Measurements from ENCODE around the gene TUBE1.
"Not testable (repeated sequence)": the region's sequence is repeated elsewhere in the genome, so short reads cannot be mapped to it uniquely, and the experiment has no call there.

Gene TUBE1

DNA sequence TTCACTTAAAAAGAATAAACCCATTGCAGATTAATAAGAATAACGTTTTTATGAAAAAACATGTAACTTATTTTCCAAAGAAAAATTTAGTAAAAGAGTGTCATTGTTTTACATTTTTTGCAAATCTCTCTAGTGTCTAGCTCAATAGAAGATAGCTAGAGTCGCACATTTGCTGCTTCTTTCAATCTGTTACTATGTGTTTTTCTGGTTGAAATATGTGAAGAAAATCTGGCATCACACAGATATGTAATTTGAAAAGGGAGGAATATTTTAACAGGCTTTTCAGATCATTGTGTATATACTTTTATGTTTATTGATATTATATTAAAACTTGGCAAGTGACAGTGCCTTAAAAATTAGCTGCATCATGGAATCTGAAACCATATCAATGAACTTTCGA lies 24.3 kb downstream of the TUBE1 start:
- DNase-seq (ENCODE audit: low read depth in 2 of 2) = no peak

DNA sequence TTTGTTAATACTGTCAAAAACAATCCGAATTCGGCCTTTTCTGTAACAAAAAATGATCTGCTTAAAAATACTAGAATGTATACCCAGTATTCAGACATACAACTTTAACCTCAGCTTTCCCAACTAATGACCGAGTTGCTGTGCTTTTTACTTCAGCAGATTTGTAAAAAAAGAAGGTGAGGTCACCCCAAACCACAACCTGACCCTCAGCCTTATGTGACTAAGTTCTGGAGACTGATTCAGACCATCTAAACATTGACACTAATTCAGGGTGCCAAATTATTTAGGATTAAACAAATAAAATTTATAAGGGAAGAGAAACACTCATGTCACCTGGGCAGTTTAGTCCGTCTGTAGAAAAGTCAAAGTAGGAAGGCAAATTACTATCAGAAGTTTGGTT lies 25.7 kb downstream of the TUBE1 start:
- no peak for DNase-seq (ENCODE audit: low read depth in 2 of 2)

DNA sequence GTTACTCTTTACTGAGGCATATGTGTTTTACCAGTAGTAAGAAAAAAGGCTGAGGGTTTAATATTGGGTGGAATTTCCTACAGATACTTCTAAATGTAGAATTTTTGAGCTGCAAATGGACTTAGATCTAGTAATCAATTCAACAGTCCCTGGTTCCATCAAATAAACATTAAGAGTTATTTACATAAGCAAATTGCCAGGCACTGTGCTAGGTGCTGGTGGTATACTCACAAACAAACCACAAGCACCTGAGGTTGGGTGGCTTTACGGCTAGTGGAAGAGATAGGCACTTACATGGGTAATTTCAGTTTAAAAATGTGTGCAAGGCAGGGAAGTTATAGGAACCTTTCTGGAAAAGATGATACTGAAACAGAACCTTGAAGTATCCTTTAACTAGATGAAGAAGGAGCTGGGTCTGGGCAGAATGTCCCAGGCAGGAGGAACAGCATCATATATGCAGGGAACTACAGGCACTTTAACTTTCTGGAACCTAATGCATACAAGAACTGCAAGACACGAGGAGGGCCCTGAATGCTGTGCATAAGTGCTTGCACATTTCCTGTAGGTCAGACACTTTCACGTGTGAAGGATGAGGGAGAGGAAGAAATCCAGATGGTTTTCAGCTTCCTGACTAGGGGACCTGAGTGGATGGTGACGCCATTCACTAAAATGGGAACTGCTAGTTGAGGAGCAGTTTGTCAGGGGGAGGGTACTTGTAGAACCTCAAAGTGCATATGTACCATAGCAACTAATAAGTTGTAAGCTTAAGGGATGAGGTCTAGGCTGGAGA lies 28.8 kb downstream of the TUBE1 start:
- no peak for DNase-seq (ENCODE audit: low read depth in 2 of 2)

DNA sequence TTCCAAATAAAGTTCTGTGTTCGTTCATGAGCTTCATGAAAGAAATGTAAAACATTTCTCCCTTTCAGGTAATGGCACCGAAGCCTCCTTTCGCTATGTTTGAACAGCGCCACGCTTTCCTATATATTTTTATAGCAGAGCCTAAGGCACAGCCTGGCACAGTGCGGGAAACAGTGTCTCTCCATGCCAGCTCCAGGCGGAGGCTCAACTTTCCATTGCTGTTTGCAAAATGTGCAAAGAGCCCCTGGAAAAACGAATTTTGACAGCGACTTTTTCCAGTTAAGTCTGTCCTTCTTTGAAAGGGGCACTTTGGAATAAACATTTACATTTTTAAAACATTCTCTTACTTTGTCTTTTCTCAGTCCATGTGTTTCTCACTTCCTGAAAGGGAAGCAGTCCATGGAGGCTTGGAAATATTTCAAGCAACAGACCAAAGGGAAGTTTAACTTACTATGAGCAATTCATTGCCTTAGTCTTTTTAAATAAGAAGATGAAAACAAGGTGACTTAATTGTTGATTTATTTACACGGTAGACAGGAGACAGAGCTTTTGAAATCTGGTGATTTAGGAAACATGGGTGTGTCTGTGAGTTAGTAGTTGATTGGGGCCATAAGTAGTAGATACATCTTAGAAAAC lies 32.6 kb downstream of the TUBE1 start:
- no peak for DNase-seq (ENCODE audit: low read depth in 2 of 2)

- no peak for DNase-seq (ENCODE audit: low read depth in 2 of 2)
Measured at GRCh38 chr6:112054001-112054400, 33.3 kb downstream of the TUBE1 start, which contains the start of gene CCN6. Gene CCN6, plus strand, starts transcription at chr6:112054104. Its CDS starts 254 bp downstream, at chr6:112054358.

DNA sequence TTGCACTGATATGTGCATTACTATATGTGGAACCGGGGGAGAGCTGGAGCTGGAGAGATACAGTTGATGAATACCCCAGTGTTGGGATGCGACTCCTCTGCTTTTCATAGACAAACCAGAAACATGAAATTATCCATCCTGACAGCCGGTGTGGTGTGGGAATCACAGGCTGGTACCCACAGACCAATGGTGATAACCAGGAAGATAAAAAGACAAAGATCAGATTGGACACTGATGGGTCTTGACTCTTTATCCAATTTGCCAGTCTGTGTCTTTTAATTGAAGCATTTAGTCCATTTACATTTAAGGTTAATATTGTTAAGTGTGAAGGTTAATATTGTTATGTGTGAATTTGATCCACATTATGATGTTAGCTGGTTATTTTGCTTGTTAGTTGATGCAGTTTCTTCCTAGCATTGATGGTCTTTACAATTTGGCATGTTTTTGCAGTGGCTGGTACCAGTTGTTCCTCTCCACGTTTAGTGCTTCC lies 36.0 kb downstream of the TUBE1 start:
- DNase-seq (ENCODE audit: low read depth in 2 of 2) = not testable (repeated sequence)

GRCh38 chr6:112050429-112050828 lies 36.9 kb downstream of the TUBE1 start:
- no peak for DNase-seq (ENCODE audit: low read depth in 2 of 2)

DNA sequence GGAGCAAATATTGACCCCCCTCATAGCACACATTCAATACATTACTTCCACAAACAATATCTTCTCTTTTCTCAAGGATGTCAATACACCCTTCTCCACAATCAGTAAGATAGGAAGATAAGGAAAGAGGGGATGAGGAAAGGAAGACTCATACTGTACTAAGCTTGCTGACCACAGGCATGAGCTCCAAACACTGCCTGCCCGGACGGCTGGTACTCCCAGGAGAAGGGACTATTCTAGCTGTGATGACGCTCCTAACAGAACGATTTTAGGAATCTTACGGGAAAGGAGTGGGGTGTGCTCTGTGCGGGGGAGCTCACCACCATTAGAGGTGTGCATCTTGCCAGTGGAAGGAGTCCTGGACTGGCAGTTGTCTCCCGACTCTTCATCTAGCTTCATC lies 37.3 kb downstream of the TUBE1 start:
- DNase-seq (ENCODE audit: low read depth in 2 of 2) = no peak

DNA sequence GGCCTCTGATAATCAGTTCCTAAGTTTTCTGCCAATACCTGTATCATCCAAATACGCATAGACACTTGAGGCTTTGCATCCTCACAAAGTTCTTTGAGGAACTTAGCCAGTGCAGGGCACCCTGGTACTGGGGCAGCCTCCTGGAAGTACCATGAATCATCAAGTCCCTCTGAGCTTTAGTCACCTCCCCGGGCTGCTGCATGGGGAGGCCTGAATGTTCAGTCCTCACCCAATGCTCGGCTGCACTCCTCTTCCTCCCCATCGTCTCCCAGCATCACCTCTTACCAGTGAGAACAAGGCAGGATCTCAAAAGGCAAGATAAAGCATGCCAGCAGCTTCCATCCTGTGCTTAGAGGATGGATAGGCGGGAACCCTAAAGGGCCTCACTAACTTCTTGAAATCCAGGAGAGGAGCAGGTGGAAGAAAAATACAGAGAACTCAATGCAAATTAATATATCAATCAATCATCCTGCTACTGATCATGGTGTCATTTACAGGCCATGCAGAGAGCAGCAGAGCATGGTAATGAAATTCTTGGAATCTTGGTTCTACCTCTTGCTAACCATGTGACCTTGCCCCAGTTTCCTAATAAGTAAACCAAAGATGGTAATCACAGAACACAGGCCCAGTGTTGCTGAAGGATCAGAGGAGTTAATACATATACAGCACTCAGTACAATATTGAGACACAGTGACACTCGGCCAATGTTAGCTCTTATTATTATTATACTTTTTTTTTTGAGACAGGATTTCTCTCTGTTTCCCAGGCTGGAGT lies 38.1 kb downstream of the TUBE1 start:
- no peak for DNase-seq (ENCODE audit: low read depth in 2 of 2)

- DNase-seq (ENCODE audit: low read depth in 2 of 2) = not testable (repeated sequence)
Measured at GRCh38 chr6:112047523-112047922, 39.8 kb downstream of the TUBE1 start.

- DNase-seq (ENCODE audit: low read depth in 2 of 2) = peak; percentile 96
Measured at GRCh38 chr6:112044856-112045255, 42.4 kb downstream of the TUBE1 start.

- DNase-seq (ENCODE audit: low read depth in 2 of 2) = no peak
Measured at GRCh38 chr6:112044196-112044595, 43.1 kb downstream of the TUBE1 start.

DNA sequence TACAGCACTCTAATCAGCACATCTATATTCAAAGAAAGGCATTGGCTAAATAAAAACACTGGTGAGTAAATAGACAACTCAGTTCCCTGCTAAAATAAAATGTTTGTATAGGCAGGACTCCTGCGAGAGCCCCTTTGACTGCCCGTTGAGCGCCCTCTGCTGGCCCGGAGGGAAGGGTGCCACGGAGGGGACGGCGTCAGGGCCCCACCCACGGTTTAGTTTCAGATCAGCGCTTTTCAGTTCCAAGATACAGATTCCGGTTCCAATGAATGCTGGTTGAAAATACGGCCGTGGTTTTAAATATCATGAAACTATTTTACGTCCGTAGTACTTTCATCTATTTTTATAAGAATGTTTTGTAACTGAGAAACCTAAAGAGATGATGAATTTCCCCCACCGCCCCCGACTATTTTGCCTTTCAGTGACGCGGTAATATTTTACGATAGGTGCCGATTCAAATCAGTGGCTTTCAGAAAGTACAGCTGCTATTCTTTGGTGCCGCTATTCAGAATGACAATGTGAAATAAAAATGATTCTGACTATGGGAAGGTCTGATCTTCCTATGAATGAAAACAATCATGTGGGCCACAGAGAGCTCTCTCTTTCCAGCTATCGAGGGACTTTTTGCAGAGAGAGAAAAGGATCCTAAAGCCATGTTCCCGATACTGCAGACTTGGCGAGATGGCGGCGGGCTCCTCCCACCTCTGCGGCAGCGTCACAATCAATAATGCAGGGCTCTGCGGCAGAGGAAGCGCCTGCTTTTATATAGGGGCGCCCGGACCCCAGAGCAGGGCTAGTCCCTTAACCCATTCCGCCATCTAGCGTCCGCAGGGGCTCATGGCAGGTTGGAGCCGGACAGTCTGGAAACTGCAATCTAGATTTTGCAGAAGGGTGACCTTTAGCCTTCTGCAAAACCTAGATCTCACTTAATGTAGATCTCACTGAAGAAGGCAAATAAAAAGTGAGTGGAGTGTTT lies 44.0 kb downstream of the TUBE1 start:
- DNase-seq (ENCODE audit: low read depth in 2 of 2) = peak; percentile 87

GRCh38 chr6:112041535-112041934 lies 45.7 kb downstream of the TUBE1 start:
- DNase-seq (ENCODE audit: low read depth in 2 of 2) = no peak

GRCh38 chr6:112040956-112041355 lies 46.3 kb downstream of the TUBE1 start:
- no peak for DNase-seq (ENCODE audit: low read depth in 2 of 2)

DNA sequence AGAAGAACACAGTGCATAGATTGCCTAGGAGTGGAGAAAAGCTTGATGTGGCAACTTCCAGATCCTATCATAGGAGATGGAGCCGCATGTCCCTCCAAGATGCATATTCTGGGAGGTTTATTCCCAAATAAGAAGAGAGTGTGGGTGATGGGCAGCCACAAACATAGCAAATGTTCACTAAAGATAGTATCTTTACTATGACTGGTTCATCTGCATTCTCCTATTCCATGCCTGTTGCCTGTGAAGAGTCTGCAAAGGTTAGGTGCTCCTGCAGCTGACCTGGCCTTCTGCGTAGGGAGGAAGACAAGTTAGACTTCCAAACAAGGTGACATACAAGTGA lies 47.9 kb downstream of the TUBE1 start:
- no peak for DNase-seq (ENCODE audit: low read depth in 2 of 2)

DNA sequence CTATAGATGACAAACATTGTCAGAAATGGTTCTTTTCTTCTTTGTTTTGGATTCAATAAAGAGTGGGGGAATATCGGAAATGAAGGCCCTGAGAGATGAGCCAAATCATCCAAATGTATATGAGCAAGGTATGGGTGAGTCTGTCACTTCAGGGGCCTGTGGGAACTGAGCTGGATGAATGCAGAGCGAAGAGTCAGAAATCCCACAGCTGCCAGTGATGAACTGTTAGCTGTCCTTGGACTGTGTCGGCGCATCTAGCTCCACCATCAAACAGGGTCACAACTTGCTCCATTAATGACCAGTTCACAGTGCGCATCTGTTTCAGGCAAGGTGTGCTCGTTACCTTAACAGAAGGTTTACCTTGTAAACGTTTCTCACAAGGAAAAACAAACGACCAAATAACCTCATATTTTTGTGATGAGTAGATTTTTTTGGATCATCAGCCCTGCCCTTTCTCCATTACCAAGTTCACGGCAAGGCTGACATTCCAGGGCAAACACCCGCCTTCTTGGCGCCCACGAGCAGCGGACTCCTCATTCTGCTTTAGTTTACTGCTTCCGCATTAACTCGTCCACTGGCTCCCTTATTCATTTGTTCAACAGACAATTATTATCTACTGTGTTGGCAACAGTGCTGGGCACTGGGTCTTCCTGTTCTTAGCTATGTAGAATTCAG lies 48.4 kb downstream of the TUBE1 start:
- DNase-seq (ENCODE audit: low read depth in 2 of 2) = no peak

GRCh38 chr6:112038268-112038667 lies 49.0 kb downstream of the TUBE1 start:
- no peak for DNase-seq (ENCODE audit: low read depth in 2 of 2)

- peak; percentile 75 to 76 for DNase-seq (ENCODE audit: low read depth in 2 of 2)
Measured at GRCh38 chr6:112037783-112038216, 49.5 kb downstream of the TUBE1 start.

DNA sequence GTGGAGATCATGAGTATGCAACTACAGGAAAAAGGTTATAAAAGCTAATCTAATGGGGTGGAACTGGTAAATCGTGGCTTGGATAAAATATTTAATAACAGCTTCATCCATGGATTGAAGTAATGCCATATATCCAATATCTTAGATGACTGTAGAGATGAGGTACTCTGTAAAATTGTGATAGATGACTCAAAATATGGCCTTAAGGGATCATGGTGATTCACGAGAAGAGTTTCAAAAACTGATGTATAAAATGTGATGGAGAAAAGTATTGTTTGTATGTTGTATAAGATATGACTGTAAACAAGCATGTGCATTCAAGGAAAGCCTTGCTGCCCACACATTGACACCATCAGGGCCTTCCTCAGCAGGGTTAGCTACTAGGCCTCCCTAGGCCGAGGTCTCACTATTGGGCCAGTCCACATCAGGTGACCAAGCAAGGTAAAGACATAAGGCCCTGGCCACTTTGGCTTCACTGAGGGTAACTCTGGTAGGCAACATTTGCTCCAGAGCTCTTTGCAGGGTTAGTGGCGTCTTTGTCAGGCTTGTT lies 51.1 kb downstream of the TUBE1 start:
- DNase-seq (ENCODE audit: low read depth in 2 of 2) = no peak
